ENCODE results near the gene PCED1B.
"Not testable (repeated sequence)": the region's sequence is repeated elsewhere in the genome, so short reads cannot be mapped to it uniquely, and the experiment has no call there.

Gene PCED1B

GRCh38 chr12:47158792-47159191, 79.4 kb downstream of the PCED1B start:
- Histone ChIP-seq H3K27ac (ENCODE audit: low read depth, low read length) (no peak overlapping the region), H3K4me1 (ENCODE audit: insufficient read depth, low read length) (peaks cover 21% of the 10 kb centered on the region), H3K27me3 (ENCODE audit: control insufficient read depth in 1 of 2, insufficient read depth in 2 of 2, low read length in 2 of 2) (no peaks in the 10 kb centered on the region), H3K4me3 (ENCODE audit: low read depth in 1 of 2, low read length in 2 of 2) (no peak overlapping the region), H3K9ac (ENCODE audit: low read length) (no peak overlapping the region), H3K36me3 (ENCODE audit: insufficient read depth, low read length) (no peaks in the 10 kb centered on the region), H3K9me3 (ENCODE audit: low read length) (no peaks in the 10 kb centered on the region)

- Histone ChIP-seq H3K9ac (ENCODE audit: low read length) (no peak overlapping the region), H3K27ac (ENCODE audit: low read depth, low read length) (no peak overlapping the region), H3K4me1 (ENCODE audit: insufficient read depth, low read length) (peaks cover 21% of the 10 kb centered on the region), H3K36me3 (ENCODE audit: insufficient read depth, low read length) (no peaks in the 10 kb centered on the region), H3K9me3 (ENCODE audit: low read length) (no peaks in the 10 kb centered on the region), H3K4me3 (ENCODE audit: low read depth in 1 of 2, low read length in 2 of 2) (no peak overlapping the region), H3K27me3 (ENCODE audit: control insufficient read depth in 1 of 2, insufficient read depth in 2 of 2, low read length in 2 of 2) (no peaks in the 10 kb centered on the region)
Measured at GRCh38 chr12:47159348-47159747, 79.9 kb downstream of the PCED1B start.

- Histone ChIP-seq H3K9me3 (ENCODE audit: low read length) (no peaks in the 10 kb centered on the region), H3K27me3 (ENCODE audit: control insufficient read depth in 1 of 2, insufficient read depth in 2 of 2, low read length in 2 of 2) (no peaks in the 10 kb centered on the region), H3K4me3 (ENCODE audit: low read depth in 1 of 2, low read length in 2 of 2) (no peak overlapping the region), H3K36me3 (ENCODE audit: insufficient read depth, low read length) (no peaks in the 10 kb centered on the region), H3K27ac (ENCODE audit: low read depth, low read length) (no peak overlapping the region), H3K4me1 (ENCODE audit: insufficient read depth, low read length) (peaks cover 15% of the 10 kb centered on the region), H3K9ac (ENCODE audit: low read length) (no peak overlapping the region)
Measured at GRCh38 chr12:47160316-47161244, 81.2 kb downstream of the PCED1B start.

GRCh38 chr12:47164116-47164515, 84.7 kb downstream of the PCED1B start:
- Histone ChIP-seq H3K36me3 (ENCODE audit: insufficient read depth, low read length) (no peaks in the 10 kb centered on the region), H3K27ac (ENCODE audit: low read depth, low read length) (no peak overlapping the region), H3K9me3 (ENCODE audit: low read length) (no peaks in the 10 kb centered on the region), H3K4me3 (ENCODE audit: low read depth in 1 of 2, low read length in 2 of 2) (no peak overlapping the region), H3K27me3 (ENCODE audit: control insufficient read depth in 1 of 2, insufficient read depth in 2 of 2, low read length in 2 of 2) (no peaks in the 10 kb centered on the region), H3K9ac (ENCODE audit: low read length) (no peak overlapping the region), H3K4me1 (ENCODE audit: insufficient read depth, low read length) (peaks cover 3% of the 10 kb centered on the region)

GRCh38 chr12:47164724-47165439, 85.5 kb downstream of the PCED1B start:
- H3K9ac ChIP-seq (ENCODE audit: low read length): no peak overlapping the region
- H3K9me3 ChIP-seq (ENCODE audit: low read length): no peaks in the 10 kb centered on the region
- no peak overlapping the region for H3K27ac ChIP-seq (ENCODE audit: low read depth, low read length)
- H3K27me3 ChIP-seq (ENCODE audit: control insufficient read depth in 1 of 2, insufficient read depth in 2 of 2, low read length in 2 of 2): no peaks in the 10 kb centered on the region
- H3K4me3 ChIP-seq (ENCODE audit: low read depth in 1 of 2, low read length in 2 of 2): no peak overlapping the region
- peaks cover 3% of the 10 kb centered on the region for H3K4me1 ChIP-seq (ENCODE audit: insufficient read depth, low read length)
- H3K36me3 ChIP-seq (ENCODE audit: insufficient read depth, low read length): no peaks in the 10 kb centered on the region

GRCh38 chr12:47165934-47166333, 86.5 kb downstream of the PCED1B start:
- Histone ChIP-seq H3K9ac (ENCODE audit: low read length) (no peak overlapping the region), H3K27me3 (ENCODE audit: control insufficient read depth in 1 of 2, insufficient read depth in 2 of 2, low read length in 2 of 2) (no peaks in the 10 kb centered on the region), H3K4me3 (ENCODE audit: low read depth in 1 of 2, low read length in 2 of 2) (no peak overlapping the region), H3K4me1 (ENCODE audit: insufficient read depth, low read length) (peaks cover 3% of the 10 kb centered on the region), H3K36me3 (ENCODE audit: insufficient read depth, low read length) (no peaks in the 10 kb centered on the region), H3K9me3 (ENCODE audit: low read length) (no peaks in the 10 kb centered on the region), H3K27ac (ENCODE audit: low read depth, low read length) (no peak overlapping the region)

- Histone ChIP-seq H3K4me1 (ENCODE audit: insufficient read depth, low read length) (peaks cover 3% of the 10 kb centered on the region), H3K27me3 (ENCODE audit: control insufficient read depth in 1 of 2, insufficient read depth in 2 of 2, low read length in 2 of 2) (no peaks in the 10 kb centered on the region), H3K9ac (ENCODE audit: low read length) (no peak overlapping the region), H3K27ac (ENCODE audit: low read depth, low read length) (no peak overlapping the region), H3K36me3 (ENCODE audit: insufficient read depth, low read length) (no peaks in the 10 kb centered on the region), H3K4me3 (ENCODE audit: low read depth in 1 of 2, low read length in 2 of 2) (no peak overlapping the region), H3K9me3 (ENCODE audit: low read length) (no peaks in the 10 kb centered on the region)
Measured at GRCh38 chr12:47166365-47166764, 86.9 kb downstream of the PCED1B start.

GRCh38 chr12:47170281-47170680, 90.9 kb downstream of the PCED1B start:
- not testable (repeated sequence) for H3K36me3 ChIP-seq (ENCODE audit: insufficient read depth, low read length); H3K27me3 ChIP-seq (ENCODE audit: control insufficient read depth in 1 of 2, insufficient read depth in 2 of 2, low read length in 2 of 2); H3K4me1 ChIP-seq (ENCODE audit: insufficient read depth, low read length); H3K9ac ChIP-seq (ENCODE audit: low read length); H3K9me3 ChIP-seq (ENCODE audit: low read length); H3K27ac ChIP-seq (ENCODE audit: low read depth, low read length); H3K4me3 ChIP-seq (ENCODE audit: low read depth in 1 of 2, low read length in 2 of 2)

- no peaks in the 10 kb centered on the region for H3K27me3 ChIP-seq (ENCODE audit: control insufficient read depth in 1 of 2, insufficient read depth in 2 of 2, low read length in 2 of 2)
- no peak overlapping the region for H3K9ac ChIP-seq (ENCODE audit: low read length)
- H3K4me1 ChIP-seq (ENCODE audit: insufficient read depth, low read length): no peaks in the 10 kb centered on the region
- no peak overlapping the region for H3K4me3 ChIP-seq (ENCODE audit: low read depth in 1 of 2, low read length in 2 of 2)
- H3K9me3 ChIP-seq (ENCODE audit: low read length): no peaks in the 10 kb centered on the region
- H3K36me3 ChIP-seq (ENCODE audit: insufficient read depth, low read length): no peaks in the 10 kb centered on the region
- no peak overlapping the region for H3K27ac ChIP-seq (ENCODE audit: low read depth, low read length)
Measured at GRCh38 chr12:47178014-47178413, 98.6 kb downstream of the PCED1B start.

- not testable (repeated sequence) for H3K36me3 ChIP-seq (ENCODE audit: insufficient read depth, low read length); H3K9ac ChIP-seq (ENCODE audit: low read length); H3K27ac ChIP-seq (ENCODE audit: low read depth, low read length); H3K4me3 ChIP-seq (ENCODE audit: low read depth in 1 of 2, low read length in 2 of 2); H3K9me3 ChIP-seq (ENCODE audit: low read length); H3K27me3 ChIP-seq (ENCODE audit: control insufficient read depth in 1 of 2, insufficient read depth in 2 of 2, low read length in 2 of 2); H3K4me1 ChIP-seq (ENCODE audit: insufficient read depth, low read length)
Measured at GRCh38 chr12:47182164-47182938, 102.9 kb downstream of the PCED1B start.

- Histone ChIP-seq H3K4me1 (ENCODE audit: insufficient read depth, low read length) (peaks cover 6% of the 10 kb centered on the region), H3K9me3 (ENCODE audit: low read length) (no peaks in the 10 kb centered on the region), H3K27me3 (ENCODE audit: control insufficient read depth in 1 of 2, insufficient read depth in 2 of 2, low read length in 2 of 2) (no peaks in the 10 kb centered on the region), H3K36me3 (ENCODE audit: insufficient read depth, low read length) (no peaks in the 10 kb centered on the region), H3K9ac (ENCODE audit: low read length) (no peak overlapping the region), H3K4me3 (ENCODE audit: low read depth in 1 of 2, low read length in 2 of 2) (no peak overlapping the region), H3K27ac (ENCODE audit: low read depth, low read length) (no peak overlapping the region)
Measured at GRCh38 chr12:47184229-47184628, 104.8 kb downstream of the PCED1B start.

All from muscle layer of colon (tissue), 2 donors.